GM19023 (cell line): Measurements from ENCODE around the gene SDF2L1.
"Not testable (repeated sequence)": the region's sequence is repeated elsewhere in the genome, so short reads cannot be mapped to it uniquely, and the experiment has no call there.

Source experiments
- ATAC-seq: cut with Tn5 transposase; IDR thresholded peaks from one replicate; pipeline ENCODE4 v1.9.1; 2021; ENCODE audit warnings: mild to moderate bottlenecking, moderate library complexity; ENCODE audit not compliant: unreplicated experiment

The SDF2L1 gene

GRCh38 chr22:21686193-21686608 is 44.1 kb downstream of the SDF2L1 start:
- ATAC-seq, result no peak

GRCh38 chr22:21686634-21687393 is 44.7 kb downstream of the SDF2L1 start:
- no peak for ATAC-seq

- no peak for ATAC-seq
These were observed 45.7 kb downstream of the SDF2L1 start for GRCh38 chr22:21687685-21688259.

GRCh38 chr22:21688341-21688705 is 46.2 kb downstream of the SDF2L1 start:
- no peak for ATAC-seq

GRCh38 chr22:21688706-21689381 is 46.7 kb downstream of the SDF2L1 start:
- no peak for ATAC-seq

- ATAC-seq, result no peak
These were observed 48.3 kb downstream of the SDF2L1 start for GRCh38 chr22:21690401-21690801.

- no peak for ATAC-seq
These were observed 49.7 kb downstream of the SDF2L1 start for GRCh38 chr22:21691816-21692215.

- ATAC-seq, result not testable (repeated sequence)
These were observed 50.8 kb downstream of the SDF2L1 start for GRCh38 chr22:21692856-21693255.

- no peak for ATAC-seq
These were observed 51.4 kb downstream of the SDF2L1 start for GRCh38 chr22:21693333-21693998.
